Panc1 (cell line): ENCODE measurements around the gene DLL3. TPM values are rescaled to one million over a fixed set of nuclear protein-coding genes. Genes with fewer than 3 reads are reported as not detected.

Experiments
- ATAC-seq: fragments of 200-7000 bp; cut with Tn5 transposase; 2 replicates; pipeline ENCODE4 v1.9.1; 2020; ENCODE audit warnings: mild to moderate bottlenecking, moderate library complexity
- Bru-seq: library from RNA; stranded (reverse); fragments of 400-500 nt; gene quantifications from one replicate; lab custom pipeline; 2021; lab: Mats Ljungman, UMichigan
- BruChase-seq, 2 experiments: library from RNA; stranded (reverse); fragments of 400-500 nt; gene quantifications; one replicate each; lab custom pipeline; 2021; lab: Mats Ljungman, UMichigan
- BruUV-seq: library from RNA; stranded (reverse); fragments of 400-500 nt; replicated peaks from 2 replicates; lab custom pipeline; 2021; lab: Mats Ljungman, UMichigan
- CTCF ChIA-PET: fragments of 300-600 bp; sonication (Branson Sonifier 250); formaldehyde crosslinking; loops from one replicate; lab custom pipeline; 2022; ENCODE audit warnings: antibody characterized with exemption; lab: Charles Lee
- POLR2A ChIA-PET: fragments of 300-600 bp; sonication (Branson Sonifier 250); formaldehyde crosslinking; loops from one replicate; lab custom pipeline; 2022; ENCODE audit warnings: antibody characterized with exemption; lab: Charles Lee
- DNase-seq: peaks from one replicate; pipeline ENCODE4 v3.0.0-alpha.2; 2010; ENCODE audit warnings: low read depth, low spot score
- H3K27ac ChIP-seq: 2 replicates; pipeline ENCODE4 v1.5.1; 2011; ENCODE audit warnings: mild to moderate bottlenecking, low read length, inconsistent platforms
- H3K27me3 ChIP-seq: fragments of 200-500 bp; sonication (Bioruptor generic); 2 replicates; pipeline ENCODE4 v1.6.0; 2014; ENCODE audit warnings: low read length, inconsistent platforms; ENCODE audit not compliant: control insufficient read depth, insufficient read depth
- H3K36me3 ChIP-seq: fragments of 200-500 bp; sonication (Bioruptor generic); 2 replicates; pipeline ENCODE4 v1.5.1; 2014; ENCODE audit warnings: inconsistent platforms, mild to moderate bottlenecking, low read length, moderate library complexity; ENCODE audit not compliant: control insufficient read depth, insufficient read depth
- H3K4me1 ChIP-seq: 2 replicates; pipeline ENCODE4 v1.5.1; 2011; ENCODE audit warnings: inconsistent platforms, mild to moderate bottlenecking, low read length, moderate library complexity; ENCODE audit not compliant: control insufficient read depth, insufficient read depth
- H3K4me3 ChIP-seq, 2 experiments: 2 replicates each; pipeline ENCODE4 v1.5.1; 2011 to 2012; ENCODE audit warnings: low read depth in 2 of 2, low read length in 2 of 2, mild to moderate bottlenecking in 2 of 2, inconsistent platforms in 1 of 2, moderate library complexity in 1 of 2
- H3K9me3 ChIP-seq: fragments of 200-500 bp; sonication (Bioruptor generic); 2 replicates; pipeline ENCODE4 v1.5.1; 2014; ENCODE audit warnings: low read depth, mild to moderate bottlenecking, inconsistent platforms, low read length, moderate library complexity; ENCODE audit not compliant: control insufficient read depth, insufficient read depth
- POLR2AphosphoS5 ChIP-seq: IDR thresholded peaks from 2 replicates; pipeline ENCODE4 v1.6.1; 2012; ENCODE audit warnings: mild to moderate bottlenecking, low read depth, low read length, moderate library complexity
- SIN3A ChIP-seq: IDR thresholded peaks from 2 replicates; pipeline ENCODE4 v1.6.1; 2012; ENCODE audit warnings: low read depth, mild to moderate bottlenecking, low read length, moderate library complexity, borderline replicate concordance; ENCODE audit not compliant: insufficient read depth
- TCF7L2 ChIP-seq: IDR thresholded peaks from 2 replicates; pipeline ENCODE4 v1.6.1; 2011; ENCODE audit warnings: mild to moderate bottlenecking, low read depth, low read length, inconsistent platforms
- in situ Hi-C: cut with HindIII; loops from 2 replicates; pipeline ENCODE4 v1.10.0; 2016; ENCODE audit warnings: low sequenced_read_pairs, low pct_unique_long_range_greater_than_20kb
- intact Hi-C: fragments of 100-400 bp; cut with micrococcal nuclease; formaldehyde crosslinking; loops from one replicate; pipeline ENCODE4 v1.10.0; 2022; ENCODE audit not compliant: unreplicated experiment
- long read RNA-seq: library from polyadenylated mRNA; unstranded; transcript quantifications from one replicate; pipeline ENCODE4 v2.0.0, GENCODE V29; 2021; ENCODE audit not compliant: unreplicated experiment
- polyA plus RNA-seq: library from polyadenylated mRNA; unstranded; fragments of >200 nt; gene quantifications from one replicate; pipeline ENCODE4 v1.2.1, GENCODE V29; 2012; ENCODE audit warnings: missing spikeins; ENCODE audit not compliant: insufficient read length
- total RNA-seq: library from RNA; stranded (reverse); gene quantifications from one replicate; pipeline ENCODE4 v1.2.1, GENCODE V29; 2021; ENCODE audit not compliant: unreplicated experiment
- TF ChIP-seq, protein P1 (sequence below), 2 experiments: IDR thresholded peaks; 2 replicates each; pipeline ENCODE4 v1.6.1; 2011 to 2012; ENCODE audit warnings: low read depth in 2 of 2, control low read depth in 1 of 2, low read length in 1 of 2, mild to moderate bottlenecking in 1 of 2, moderate library complexity in 1 of 2; ENCODE audit not compliant: insufficient read depth in 1 of 2
- TF ChIP-seq, protein P2 (sequence below): fragments of 450-650 bp; IDR thresholded peaks from 2 replicates; pipeline ENCODE4 v1.5.1; 2017; ENCODE audit warnings: mild to moderate bottlenecking

DLL3 gene, protein sequence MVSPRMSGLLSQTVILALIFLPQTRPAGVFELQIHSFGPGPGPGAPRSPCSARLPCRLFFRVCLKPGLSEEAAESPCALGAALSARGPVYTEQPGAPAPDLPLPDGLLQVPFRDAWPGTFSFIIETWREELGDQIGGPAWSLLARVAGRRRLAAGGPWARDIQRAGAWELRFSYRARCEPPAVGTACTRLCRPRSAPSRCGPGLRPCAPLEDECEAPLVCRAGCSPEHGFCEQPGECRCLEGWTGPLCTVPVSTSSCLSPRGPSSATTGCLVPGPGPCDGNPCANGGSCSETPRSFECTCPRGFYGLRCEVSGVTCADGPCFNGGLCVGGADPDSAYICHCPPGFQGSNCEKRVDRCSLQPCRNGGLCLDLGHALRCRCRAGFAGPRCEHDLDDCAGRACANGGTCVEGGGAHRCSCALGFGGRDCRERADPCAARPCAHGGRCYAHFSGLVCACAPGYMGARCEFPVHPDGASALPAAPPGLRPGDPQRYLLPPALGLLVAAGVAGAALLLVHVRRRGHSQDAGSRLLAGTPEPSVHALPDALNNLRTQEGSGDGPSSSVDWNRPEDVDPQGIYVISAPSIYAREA
- total RNA-seq (76.9 TPM), Bru-seq, nascent RNA (percentile 61 among the genes with signal in this experiment), BruChase-seq, experiment 1, labeled RNA remaining after a 2-hour chase (percentile 70 among the genes with signal in this experiment), BruChase-seq, experiment 2, labeled RNA remaining after a 6-hour chase (percentile 84 among the genes with signal in this experiment)
- 106 TPM for polyA plus RNA-seq
- long read RNA-seq, transcript DLL3-204 (6 exons, 1,375 nt), result major isoform, 10 of 330 reads
- long read RNA-seq, transcript DLL3-202 (9 exons, 2,055 nt), result minor isoform, 7 of 330 reads
- long read RNA-seq, partial matches to known transcripts, result 162 of 330 reads
- long read RNA-seq, other reads (novel, unspliced or antisense), result 148 of 330 reads

DNA sequence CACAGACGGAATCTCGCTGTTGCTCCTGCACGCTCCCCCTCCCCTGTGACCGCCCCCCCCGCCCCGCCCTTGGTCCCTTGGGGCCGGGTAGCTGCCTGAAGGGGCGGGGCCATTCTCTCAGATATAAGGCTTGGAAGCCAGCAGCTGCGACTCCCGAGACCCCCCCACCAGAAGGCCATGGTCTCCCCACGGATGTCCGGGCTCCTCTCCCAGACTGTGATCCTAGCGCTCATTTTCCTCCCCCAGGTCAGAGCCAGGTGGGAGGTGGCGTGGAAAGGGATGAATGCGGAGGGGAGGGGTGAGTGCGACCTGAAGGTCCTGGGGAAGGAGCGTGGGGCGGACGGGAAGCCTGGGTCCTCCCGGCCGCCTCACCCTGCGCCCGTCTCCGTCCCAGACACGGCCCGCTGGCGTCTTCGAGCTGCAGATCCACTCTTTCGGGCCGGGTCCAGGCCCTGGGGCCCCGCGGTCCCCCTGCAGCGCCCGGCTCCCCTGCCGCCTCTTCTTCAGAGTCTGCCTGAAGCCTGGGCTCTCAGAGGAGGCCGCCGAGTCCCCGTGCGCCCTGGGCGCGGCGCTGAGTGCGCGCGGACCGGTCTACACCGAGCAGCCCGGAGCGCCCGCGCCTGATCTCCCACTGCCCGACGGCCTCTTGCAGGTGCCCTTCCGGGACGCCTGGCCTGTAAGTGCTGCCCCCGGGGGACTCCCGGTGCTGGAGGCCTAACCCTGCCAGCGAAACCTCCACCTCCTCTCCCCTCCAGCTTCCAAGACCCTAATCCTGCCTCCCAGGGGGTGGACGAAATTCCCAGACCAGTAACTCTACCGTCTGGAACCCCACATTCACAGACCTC is at the start of gene DLL3:
DLL3 (plus strand) TSS at position 150 of the 845 bp plus-strand sequence; CDS start at position 178, 28 bp downstream.
- ATAC-seq (peak; percentile 53), DNase-seq (no peak)
- Histone ChIP-seq H3K4me3 (peak within 1 kb of the TSS; percentile 28 to 52), H3K36me3 (no peaks in the 10 kb centered on the region), H3K27ac (peak within 1 kb of the TSS; percentile 2), H3K9me3 (no peaks in the 10 kb centered on the region), H3K4me1 (peaks cover 23% of the 10 kb centered on the region), H3K27me3 (peaks cover 8% of the 10 kb centered on the region)
- POLR2A ChIA-PET, result interaction anchor here (0.6 to 6.6 kb wide), 27 partner anchors 9 to 789 kb away, joined by 3 to 66 read pairs (median 6); partner anchors contain the start of genes DYRK1B, EID2B, RPS16 and SUPT5H
- CTCF ChIA-PET, result interaction anchor here (0.6 to 4.9 kb wide), 30 partner anchors 8 to 821 kb away, joined by 3 to 130 read pairs (median 12); partner anchors contain the start of genes EID2, EID2B, FBL and RPS16
- TF ChIP-seq, protein P1, sequence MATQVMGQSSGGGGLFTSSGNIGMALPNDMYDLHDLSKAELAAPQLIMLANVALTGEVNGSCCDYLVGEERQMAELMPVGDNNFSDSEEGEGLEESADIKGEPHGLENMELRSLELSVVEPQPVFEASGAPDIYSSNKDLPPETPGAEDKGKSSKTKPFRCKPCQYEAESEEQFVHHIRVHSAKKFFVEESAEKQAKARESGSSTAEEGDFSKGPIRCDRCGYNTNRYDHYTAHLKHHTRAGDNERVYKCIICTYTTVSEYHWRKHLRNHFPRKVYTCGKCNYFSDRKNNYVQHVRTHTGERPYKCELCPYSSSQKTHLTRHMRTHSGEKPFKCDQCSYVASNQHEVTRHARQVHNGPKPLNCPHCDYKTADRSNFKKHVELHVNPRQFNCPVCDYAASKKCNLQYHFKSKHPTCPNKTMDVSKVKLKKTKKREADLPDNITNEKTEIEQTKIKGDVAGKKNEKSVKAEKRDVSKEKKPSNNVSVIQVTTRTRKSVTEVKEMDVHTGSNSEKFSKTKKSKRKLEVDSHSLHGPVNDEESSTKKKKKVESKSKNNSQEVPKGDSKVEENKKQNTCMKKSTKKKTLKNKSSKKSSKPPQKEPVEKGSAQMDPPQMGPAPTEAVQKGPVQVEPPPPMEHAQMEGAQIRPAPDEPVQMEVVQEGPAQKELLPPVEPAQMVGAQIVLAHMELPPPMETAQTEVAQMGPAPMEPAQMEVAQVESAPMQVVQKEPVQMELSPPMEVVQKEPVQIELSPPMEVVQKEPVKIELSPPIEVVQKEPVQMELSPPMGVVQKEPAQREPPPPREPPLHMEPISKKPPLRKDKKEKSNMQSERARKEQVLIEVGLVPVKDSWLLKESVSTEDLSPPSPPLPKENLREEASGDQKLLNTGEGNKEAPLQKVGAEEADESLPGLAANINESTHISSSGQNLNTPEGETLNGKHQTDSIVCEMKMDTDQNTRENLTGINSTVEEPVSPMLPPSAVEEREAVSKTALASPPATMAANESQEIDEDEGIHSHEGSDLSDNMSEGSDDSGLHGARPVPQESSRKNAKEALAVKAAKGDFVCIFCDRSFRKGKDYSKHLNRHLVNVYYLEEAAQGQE (IDR thresholded peaks at IDR 0.05; ENCODE audit: insufficient read depth in 1 of 2, low read depth in 2 of 2, low read length in 1 of 2), result no peak
- TF ChIP-seq POLR2AphosphoS5 (no peak), TCF7L2 (no peak), SIN3A (no peak)
- TF ChIP-seq, protein P2, sequence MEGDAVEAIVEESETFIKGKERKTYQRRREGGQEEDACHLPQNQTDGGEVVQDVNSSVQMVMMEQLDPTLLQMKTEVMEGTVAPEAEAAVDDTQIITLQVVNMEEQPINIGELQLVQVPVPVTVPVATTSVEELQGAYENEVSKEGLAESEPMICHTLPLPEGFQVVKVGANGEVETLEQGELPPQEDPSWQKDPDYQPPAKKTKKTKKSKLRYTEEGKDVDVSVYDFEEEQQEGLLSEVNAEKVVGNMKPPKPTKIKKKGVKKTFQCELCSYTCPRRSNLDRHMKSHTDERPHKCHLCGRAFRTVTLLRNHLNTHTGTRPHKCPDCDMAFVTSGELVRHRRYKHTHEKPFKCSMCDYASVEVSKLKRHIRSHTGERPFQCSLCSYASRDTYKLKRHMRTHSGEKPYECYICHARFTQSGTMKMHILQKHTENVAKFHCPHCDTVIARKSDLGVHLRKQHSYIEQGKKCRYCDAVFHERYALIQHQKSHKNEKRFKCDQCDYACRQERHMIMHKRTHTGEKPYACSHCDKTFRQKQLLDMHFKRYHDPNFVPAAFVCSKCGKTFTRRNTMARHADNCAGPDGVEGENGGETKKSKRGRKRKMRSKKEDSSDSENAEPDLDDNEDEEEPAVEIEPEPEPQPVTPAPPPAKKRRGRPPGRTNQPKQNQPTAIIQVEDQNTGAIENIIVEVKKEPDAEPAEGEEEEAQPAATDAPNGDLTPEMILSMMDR, result no peak
- no TSS peak for BruUV-seq
- in situ Hi-C loops, result no loop called here
- intact Hi-C loops, result loop anchor here (2.0 kb wide), 2 partner anchors 34 to 58 kb away; partner anchors contain the start of gene EID2B
